ENCODE data around the gene TMTC3.

The TMTC3 gene

DNA sequence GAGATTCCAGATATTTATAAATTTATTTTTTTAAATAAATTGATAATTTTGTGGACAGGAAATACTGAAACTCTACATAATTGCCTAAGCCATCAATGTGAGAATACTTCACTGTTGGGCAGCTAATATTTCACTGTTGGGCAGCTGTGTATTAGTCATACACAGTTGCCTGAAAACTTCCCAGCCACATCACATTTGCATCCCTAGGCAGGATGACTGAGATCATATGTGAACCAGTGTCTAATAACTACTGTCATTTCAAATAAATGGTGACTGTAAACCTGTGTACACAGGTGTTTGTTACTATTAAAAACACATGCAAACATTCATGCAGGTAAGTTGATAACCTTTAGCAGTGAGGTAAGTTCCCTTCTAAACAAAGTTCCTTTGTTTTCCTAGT is 43.9 kb downstream of the TMTC3 start:
- TF ChIP-seq GATA3 (IDR thresholded peaks at IDR 0.05; ENCODE audit: low read depth, low read length): no peak
- no peak for TF ChIP-seq GATA2 (IDR thresholded peaks at IDR 0.05; ENCODE audit: low read depth, low read length)

DNA sequence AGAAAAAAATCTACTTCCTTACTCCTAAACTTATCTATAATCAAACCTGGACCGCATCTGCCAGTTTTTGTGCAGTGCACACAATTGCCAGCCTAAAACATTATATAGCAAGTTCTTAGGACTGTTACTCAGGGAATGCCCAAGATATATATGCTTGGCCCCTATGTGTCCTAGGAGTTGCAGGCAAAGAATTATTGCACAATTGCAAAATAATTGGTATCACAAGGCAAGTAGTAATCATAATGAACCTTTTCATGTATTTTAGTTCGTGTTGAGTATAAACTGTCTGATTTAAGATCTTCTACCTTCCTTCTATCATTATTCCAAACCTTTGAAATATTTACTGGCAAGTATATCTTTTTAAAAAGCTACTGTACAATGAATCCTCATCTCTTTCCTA is 45.5 kb downstream of the TMTC3 start:
- TF ChIP-seq GATA3 (IDR thresholded peaks at IDR 0.05; ENCODE audit: low read depth, low read length) (no peak), GATA2 (IDR thresholded peaks at IDR 0.05; ENCODE audit: low read depth, low read length) (no peak)

DNA sequence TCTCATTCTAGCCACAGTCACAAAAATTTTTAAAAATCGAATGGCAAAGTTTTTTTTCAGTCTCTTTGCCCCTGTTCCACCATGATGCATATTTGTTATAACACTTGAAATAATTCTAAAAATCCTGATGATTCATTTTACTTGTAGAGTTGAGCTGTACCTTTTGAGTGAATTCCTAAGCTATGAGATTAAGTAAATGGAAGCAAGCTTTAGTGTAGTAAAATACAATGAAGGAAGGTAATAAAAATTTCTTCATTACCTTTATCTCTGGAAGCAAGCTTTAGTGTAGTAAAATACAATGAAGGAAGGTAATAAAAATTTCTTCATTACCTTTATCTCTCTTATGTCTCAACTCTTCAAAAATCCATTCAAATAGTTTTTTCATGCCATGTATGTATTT is 46.1 kb downstream of the TMTC3 start:
- TF ChIP-seq GATA2 (IDR thresholded peaks at IDR 0.05; ENCODE audit: low read depth, low read length) (no peak), GATA3 (IDR thresholded peaks at IDR 0.05; ENCODE audit: low read depth, low read length) (no peak)

DNA sequence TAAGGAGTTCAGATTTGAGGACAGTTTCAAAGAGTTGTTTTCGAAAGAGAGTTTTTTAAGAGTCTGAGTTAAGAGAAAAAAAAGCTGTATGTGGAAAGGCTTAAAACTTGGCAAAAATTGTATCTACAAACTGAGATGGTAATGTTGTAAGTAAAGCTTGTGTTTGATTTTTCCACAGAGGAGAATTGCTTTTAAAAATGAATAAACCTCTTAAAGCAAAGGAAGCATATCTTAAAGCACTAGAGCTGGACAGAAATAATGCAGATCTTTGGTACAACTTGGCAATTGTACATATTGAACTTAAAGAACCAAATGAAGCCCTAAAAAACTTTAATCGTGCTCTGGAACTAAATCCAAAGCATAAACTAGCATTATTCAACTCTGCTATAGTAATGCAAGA is 50.3 kb downstream of the TMTC3 start:
- no peak for TF ChIP-seq GATA3 (IDR thresholded peaks at IDR 0.05; ENCODE audit: low read depth, low read length)
- no peak for TF ChIP-seq GATA2 (IDR thresholded peaks at IDR 0.05; ENCODE audit: low read depth, low read length)

DNA sequence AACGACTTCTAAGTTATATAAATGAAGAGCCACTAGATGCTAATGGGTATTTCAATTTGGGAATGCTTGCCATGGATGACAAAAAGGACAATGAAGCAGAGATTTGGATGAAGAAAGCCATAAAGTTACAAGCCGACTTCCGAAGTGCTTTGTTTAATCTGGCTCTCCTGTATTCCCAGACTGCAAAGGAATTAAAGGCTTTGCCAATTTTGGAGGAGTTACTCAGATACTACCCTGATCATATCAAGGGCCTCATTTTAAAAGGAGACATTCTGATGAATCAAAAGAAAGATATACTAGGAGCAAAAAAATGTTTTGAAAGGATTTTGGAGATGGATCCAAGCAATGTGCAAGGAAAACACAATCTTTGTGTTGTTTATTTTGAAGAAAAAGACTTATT is 52.8 kb downstream of the TMTC3 start:
- no peak for TF ChIP-seq GATA2 (IDR thresholded peaks at IDR 0.05; ENCODE audit: low read depth, low read length)
- no peak for TF ChIP-seq GATA3 (IDR thresholded peaks at IDR 0.05; ENCODE audit: low read depth, low read length)

DNA sequence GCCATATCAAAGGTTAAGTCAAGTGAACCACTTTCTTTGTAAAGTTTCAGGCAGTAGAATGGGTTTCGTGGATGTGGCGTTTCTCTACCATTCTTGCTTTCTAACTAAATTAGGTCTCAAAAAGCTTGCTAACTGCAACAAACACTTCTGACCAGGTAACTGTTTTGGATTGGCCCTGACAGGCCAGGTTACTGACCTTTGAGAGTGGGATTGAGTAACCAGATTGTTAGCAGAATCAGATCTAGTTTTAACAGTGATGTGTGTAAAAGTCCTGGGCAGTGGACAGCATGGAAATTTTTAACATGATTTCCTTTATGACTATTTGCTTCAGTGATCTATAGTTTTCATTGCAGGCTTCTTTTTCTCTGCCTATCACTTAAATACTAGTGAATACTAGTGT is 57.9 kb downstream of the TMTC3 start:
- TF ChIP-seq GATA2 (IDR thresholded peaks at IDR 0.05; ENCODE audit: low read depth, low read length) (no peak), GATA3 (IDR thresholded peaks at IDR 0.05; ENCODE audit: low read depth, low read length) (no peak)

DNA sequence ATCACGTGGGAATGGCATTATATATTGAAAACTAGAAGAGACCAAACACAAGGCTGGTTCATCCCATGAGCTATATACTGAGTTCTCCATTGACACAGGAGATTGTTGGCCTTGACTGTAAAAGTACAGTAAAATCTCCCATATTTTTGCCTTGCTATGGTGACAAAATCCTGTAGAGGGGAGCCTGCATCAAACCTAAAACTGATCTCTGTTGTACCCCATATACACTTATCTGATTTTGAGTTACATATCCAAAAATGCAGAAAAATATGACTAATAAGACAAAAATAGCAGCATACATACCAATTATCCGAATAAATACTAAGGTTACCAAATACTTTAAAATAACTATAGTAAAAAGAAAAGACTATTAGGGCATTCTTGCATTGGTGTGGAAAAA is 60.4 kb downstream of the TMTC3 start:
- TF ChIP-seq GATA3 (IDR thresholded peaks at IDR 0.05; ENCODE audit: low read depth, low read length) (no peak), GATA2 (IDR thresholded peaks at IDR 0.05; ENCODE audit: low read depth, low read length) (no peak)

DNA sequence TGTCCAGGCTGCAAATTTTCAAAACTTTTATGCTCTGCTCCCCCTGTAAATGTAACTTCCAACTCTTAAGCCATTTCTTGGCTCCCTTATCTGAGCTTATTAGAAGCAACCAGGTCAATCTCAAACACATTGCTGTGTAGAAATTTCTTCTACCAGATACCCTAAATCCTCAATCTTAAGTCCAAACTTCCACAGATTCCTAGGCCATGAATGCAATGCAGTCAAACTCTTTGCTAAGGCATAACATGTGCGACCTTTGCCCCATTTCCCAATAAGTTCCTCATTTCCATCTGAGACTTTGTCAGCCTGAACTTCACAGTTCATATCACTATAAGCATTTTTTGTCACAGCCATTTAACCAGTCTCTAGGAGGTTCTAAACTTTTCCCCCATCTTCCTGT is 64.5 kb downstream of the TMTC3 start:
- TF ChIP-seq GATA2 (IDR thresholded peaks at IDR 0.05; ENCODE audit: low read depth, low read length) (no peak), GATA3 (IDR thresholded peaks at IDR 0.05; ENCODE audit: low read depth, low read length) (no peak)

DNA sequence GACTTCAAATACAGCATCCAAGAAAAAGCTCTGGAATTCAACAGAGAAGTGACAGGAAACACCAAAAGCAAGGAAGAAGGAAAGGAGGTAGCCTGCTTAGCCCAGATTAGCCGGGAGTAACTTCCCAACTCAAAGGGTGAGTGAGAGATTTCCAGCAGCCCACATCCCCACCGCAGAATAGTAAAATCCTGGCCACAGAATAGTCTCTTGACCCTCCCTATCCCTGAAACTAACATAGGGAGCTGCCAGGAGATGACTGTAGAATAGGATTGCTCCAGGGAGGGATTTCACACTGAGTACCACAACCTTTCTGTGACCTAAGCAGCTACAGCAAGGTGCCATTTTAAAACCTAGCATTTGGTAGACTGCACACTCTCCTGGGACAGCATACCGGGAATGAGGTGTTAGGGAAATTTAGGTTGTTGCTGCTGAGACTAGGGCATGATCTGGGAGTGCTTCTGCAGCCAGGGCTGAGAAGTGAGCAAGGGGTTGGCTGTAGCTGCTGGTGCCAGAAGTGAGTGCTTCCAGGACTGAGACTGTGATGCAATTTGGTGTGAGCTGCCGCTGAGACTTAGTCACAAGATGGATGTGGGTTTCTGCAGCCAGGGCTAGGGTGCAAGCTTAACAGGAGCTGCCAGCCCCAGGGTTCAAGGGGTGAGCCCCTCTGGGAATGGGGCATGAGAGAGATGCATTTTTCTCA is 66.0 kb downstream of the TMTC3 start:
- no peak for TF ChIP-seq GATA3 (IDR thresholded peaks at IDR 0.05; ENCODE audit: low read depth, low read length)

DNA sequence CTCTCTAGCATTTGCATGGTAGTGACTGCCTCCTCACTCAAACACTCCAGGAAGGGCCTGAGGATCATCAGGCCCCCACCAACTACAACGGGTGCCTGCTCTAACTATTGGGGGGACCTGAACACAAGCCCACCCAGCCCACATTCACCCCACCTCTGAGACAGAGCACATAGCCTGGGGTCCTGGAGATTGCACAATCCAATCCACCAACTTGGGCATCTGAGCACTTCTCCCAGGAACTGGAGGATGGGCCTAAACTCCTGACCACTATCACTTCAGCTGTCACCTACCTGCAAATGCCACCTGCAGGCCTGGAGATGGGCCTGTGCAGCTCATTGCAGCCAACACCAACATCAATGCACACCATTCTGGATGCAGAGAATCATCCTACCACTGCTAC is 66.6 kb downstream of the TMTC3 start:
- TF ChIP-seq GATA3 (IDR thresholded peaks at IDR 0.05; ENCODE audit: low read depth, low read length) (no peak), GATA2 (IDR thresholded peaks at IDR 0.05; ENCODE audit: low read depth, low read length) (no peak)

DNA sequence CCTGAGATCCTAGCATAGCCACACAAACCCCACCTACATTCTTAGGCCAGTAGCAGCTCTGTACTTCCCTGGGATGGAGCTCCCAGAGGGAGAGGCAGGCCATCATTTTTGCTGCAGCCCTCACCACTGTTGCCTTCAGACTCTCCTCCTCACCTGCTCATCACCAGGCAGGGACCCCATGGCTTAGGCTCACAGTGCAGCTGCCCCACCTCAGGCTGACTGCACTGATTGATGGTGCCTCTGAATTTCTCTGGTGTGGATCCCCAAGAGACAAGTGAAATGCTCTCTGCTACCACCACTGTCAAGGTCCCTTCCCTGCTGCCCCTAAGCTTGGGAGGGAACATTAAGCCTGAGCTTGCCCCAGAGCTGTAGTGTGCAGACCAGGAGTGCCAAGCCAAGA is 76.2 kb downstream of the TMTC3 start:
- TF ChIP-seq GATA3 (IDR thresholded peaks at IDR 0.05; ENCODE audit: low read depth, low read length) (no peak), GATA2 (IDR thresholded peaks at IDR 0.05; ENCODE audit: low read depth, low read length) (no peak)

DNA sequence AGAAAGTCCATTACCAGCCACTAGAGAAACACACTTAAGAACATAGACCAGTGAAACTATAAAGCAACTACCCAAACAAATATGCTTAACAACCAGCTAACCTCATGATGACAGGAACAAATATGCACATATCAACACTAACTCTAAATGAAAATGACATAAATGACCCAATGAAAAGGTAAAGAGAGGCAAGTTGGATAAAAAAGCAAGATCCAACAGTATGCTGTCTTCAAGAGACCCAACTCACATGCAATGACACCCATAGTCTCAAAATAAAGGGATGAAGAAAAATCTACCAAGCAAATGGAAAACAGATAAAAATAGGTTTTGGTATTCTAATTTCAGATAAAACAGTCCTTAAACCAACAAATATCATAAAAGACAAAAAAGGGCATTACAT is 77.8 kb downstream of the TMTC3 start:
- TF ChIP-seq GATA2 (IDR thresholded peaks at IDR 0.05; ENCODE audit: low read depth, low read length): no peak
- no peak for TF ChIP-seq GATA3 (IDR thresholded peaks at IDR 0.05; ENCODE audit: low read depth, low read length)

DNA sequence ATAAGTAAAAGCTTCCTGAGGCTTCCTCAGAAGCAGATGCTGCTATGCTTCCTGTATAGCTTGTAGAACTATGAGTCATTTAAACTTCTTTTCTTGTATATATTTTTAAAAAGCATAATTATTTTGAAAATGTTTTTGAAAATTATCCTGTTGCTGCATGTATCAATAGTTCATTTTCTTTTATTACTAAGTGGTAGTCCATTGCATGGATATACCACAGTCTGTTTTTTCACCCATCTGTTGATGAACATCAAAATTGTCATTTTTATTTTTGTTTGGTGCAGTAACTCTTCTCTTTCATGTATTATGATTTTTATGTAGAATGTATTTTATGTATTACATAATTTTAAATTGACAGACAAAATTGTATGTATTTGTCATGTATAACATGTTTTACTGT is 81.4 kb downstream of the TMTC3 start:
- TF ChIP-seq GATA2 (IDR thresholded peaks at IDR 0.05; ENCODE audit: low read depth, low read length): no peak

DNA sequence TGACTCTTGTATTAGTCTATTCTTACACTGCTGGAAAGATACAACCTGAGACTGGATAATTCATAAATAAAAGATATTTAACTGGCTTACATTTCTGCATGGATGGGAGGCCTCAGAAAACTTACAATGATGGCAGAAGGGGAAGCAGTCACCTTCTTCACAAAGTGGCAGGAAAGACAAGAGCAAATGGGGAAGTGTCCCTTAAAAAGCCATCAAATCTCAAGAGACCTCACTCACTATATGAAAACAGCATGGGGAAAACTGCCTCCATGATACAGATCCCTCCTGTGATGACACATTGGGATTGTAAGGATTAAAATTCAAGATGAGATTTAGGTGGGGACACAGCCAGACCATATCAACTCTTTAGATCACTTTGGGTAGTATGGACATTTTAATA is 83.7 kb downstream of the TMTC3 start:
- TF ChIP-seq GATA3 (IDR thresholded peaks at IDR 0.05; ENCODE audit: low read depth, low read length): no peak
- no peak for TF ChIP-seq GATA2 (IDR thresholded peaks at IDR 0.05; ENCODE audit: low read depth, low read length)

DNA sequence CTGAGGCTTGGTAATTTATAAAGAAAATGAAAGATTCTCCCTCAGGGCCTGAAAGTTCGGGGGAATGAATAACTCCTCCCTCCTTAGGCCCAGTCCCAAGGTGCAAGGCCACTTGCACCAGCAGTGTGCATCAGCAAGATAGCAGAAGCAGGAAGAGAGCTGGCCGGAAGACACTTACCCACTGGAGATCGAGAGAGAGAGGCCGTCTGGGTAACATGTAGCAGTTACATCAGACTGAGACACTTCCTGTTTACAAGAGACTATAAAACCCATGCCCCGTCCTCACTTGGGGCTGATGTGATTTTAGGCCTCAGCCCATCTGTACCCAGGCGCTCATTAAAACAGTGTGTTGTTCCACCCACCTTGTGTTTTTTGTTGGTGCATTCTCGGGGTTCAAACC is 85.2 kb downstream of the TMTC3 start:
- TF ChIP-seq GATA2 (IDR thresholded peaks at IDR 0.05; ENCODE audit: low read depth, low read length) (no peak), GATA3 (IDR thresholded peaks at IDR 0.05; ENCODE audit: low read depth, low read length) (no peak)

DNA sequence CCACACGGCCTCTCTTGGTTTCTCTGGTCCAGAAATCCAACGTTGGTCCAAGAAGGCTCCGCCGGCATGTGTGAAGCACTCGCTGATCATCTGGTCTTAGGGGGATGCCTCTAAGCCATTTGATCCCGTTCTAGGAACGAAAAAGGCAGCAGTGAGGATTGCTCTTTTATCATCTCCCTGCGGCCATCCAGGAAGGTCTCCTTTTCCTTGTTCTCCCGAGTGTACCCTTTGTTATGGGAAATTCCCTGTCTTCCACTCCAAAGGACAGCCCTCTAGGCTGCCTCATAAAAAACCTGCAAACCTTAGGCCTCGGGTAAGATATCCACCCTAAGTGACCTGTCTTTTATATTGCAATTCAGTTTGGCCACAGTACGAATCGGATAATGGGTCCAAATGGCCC is 85.8 kb downstream of the TMTC3 start:
- TF ChIP-seq GATA2 (IDR thresholded peaks at IDR 0.05; ENCODE audit: low read depth, low read length) (no peak), GATA3 (IDR thresholded peaks at IDR 0.05; ENCODE audit: low read depth, low read length) (no peak)
